Endothelial cell of umbilical vein (primary cell): ENCODE data around the gene RBM47. TPM values are rescaled to one million over a fixed set of nuclear protein-coding genes. Genes with fewer than 3 reads are reported as not detected.

Experiments
- BruUV-seq: library from RNA; stranded (reverse); fragments of 400-500 nt; replicated peaks from 2 replicates; lab custom pipeline; 2021; lab: Mats Ljungman, UMichigan
- CTCF ChIA-PET: fragments of 300-600, 350-600 bp; sonication (Branson Sonifier 250); formaldehyde crosslinking; loops from one replicate; lab custom pipeline; 2021; ENCODE audit warnings: antibody characterized with exemption, inconsistent platforms; lab: Charles Lee
- POLR2A ChIA-PET: fragments of 300-600, 350-600 bp; sonication (Branson Sonifier 250); formaldehyde crosslinking; loops from one replicate; lab custom pipeline; 2021; ENCODE audit warnings: antibody characterized with exemption, inconsistent platforms; lab: Charles Lee
- DNase-seq: peaks from one replicate; pipeline ENCODE4 v3.0.0-alpha.2; 2011; ENCODE audit warnings: low read depth, low spot score
- FAIRE-seq: peaks from 2 replicates; lab custom pipeline; 2011; peaks lifted over from hg19 to GRCh38; lab: Jason Lieb, UNC
- H2AFZ ChIP-seq: 2 replicates; pipeline ENCODE4 v1.6.0; 2012; ENCODE audit warnings: low read depth, low read length, control low read depth, inconsistent platforms
- H3K27ac ChIP-seq: 2 replicates; pipeline ENCODE4 v1.5.1; 2011; ENCODE audit warnings: low read depth, mild to moderate bottlenecking, control low read depth, low read length, moderate library complexity; ENCODE audit not compliant: insufficient read depth
- H3K27me3 ChIP-seq, 2 experiments: 2 replicates each; pipeline versions ENCODE4 v1.6.0 to v1.6.1; 2011; ENCODE audit warnings: low read length in 2 of 2, mixed read lengths in 1 of 2; ENCODE audit not compliant: control insufficient read depth in 2 of 2, insufficient read depth in 2 of 2
- H3K36me3 ChIP-seq, 2 experiments: 2 replicates in 1 of 2; 3 replicates in 1 of 2; pipeline ENCODE4 v1.5.1; 2011; ENCODE audit warnings: low read length in 2 of 2, mild to moderate bottlenecking in 1 of 2, moderate library complexity in 1 of 2; ENCODE audit not compliant: control insufficient read depth in 2 of 2, insufficient read depth in 2 of 2; ENCODE audit errors: extremely low read depth in 1 of 2
- H3K4me1 ChIP-seq: 3 replicates; pipeline ENCODE4 v1.5.1; 2011; ENCODE audit warnings: mild to moderate bottlenecking, low read length; ENCODE audit not compliant: control insufficient read depth, insufficient read depth; ENCODE audit errors: extremely low read depth
- H3K4me2 ChIP-seq: 2 replicates; pipeline ENCODE4 v1.6.1; 2011; ENCODE audit warnings: low read length, control low read depth, mixed read lengths; ENCODE audit not compliant: insufficient read depth
- H3K4me3 ChIP-seq, 3 experiments: fragments of 200-600 bp in 1 of 3; sonication (generic), shearing (Covaris generic) in 1 of 3; replicated peaks in 1 of 3; 2 replicates each; pipeline ENCODE4 v1.5.1; 2011 to 2016; ENCODE audit warnings: control low read depth in 3 of 3, low read length in 3 of 3, mild to moderate bottlenecking in 2 of 3, inconsistent platforms in 1 of 3, low read depth in 1 of 3, moderate library complexity in 1 of 3; ENCODE audit not compliant: insufficient read depth in 1 of 3
- H3K79me2 ChIP-seq: 2 replicates; pipeline ENCODE4 v1.6.0; 2012; ENCODE audit warnings: low read length, inconsistent platforms; ENCODE audit not compliant: control insufficient read depth, insufficient read depth
- H3K9ac ChIP-seq: replicated peaks from 2 replicates; pipeline ENCODE3; 2011; ENCODE audit warnings: low read length, control low read depth; ENCODE audit not compliant: insufficient read depth; ENCODE audit errors: extremely low read depth
- H3K9me1 ChIP-seq: replicated peaks from 3 replicates; pipeline ENCODE4 v1.6.0; 2011; ENCODE audit warnings: mild to moderate bottlenecking, low read length; ENCODE audit not compliant: control insufficient read depth, insufficient read depth; ENCODE audit errors: extremely low read depth
- H3K9me3 ChIP-seq: replicated peaks from 2 replicates; pipeline ENCODE4 v1.5.1; 2012; ENCODE audit warnings: low read length, inconsistent platforms; ENCODE audit not compliant: control insufficient read depth, insufficient read depth
- H4K20me1 ChIP-seq: replicated peaks from 2 replicates; pipeline ENCODE3; 2011; ENCODE audit warnings: mild to moderate bottlenecking, low read length; ENCODE audit not compliant: control insufficient read depth, insufficient read depth; ENCODE audit errors: extremely low read depth
- EZH2 ChIP-seq: IDR thresholded peaks from 2 replicates; pipeline ENCODE4 v1.6.1; 2012; ENCODE audit warnings: borderline replicate concordance, low read depth, mild to moderate bottlenecking, moderate library complexity, low read length, inconsistent platforms; ENCODE audit not compliant: severe bottlenecking
- FOS ChIP-seq: IDR thresholded peaks from 2 replicates; pipeline ENCODE4 v1.6.1; 2011; ENCODE audit warnings: mild to moderate bottlenecking, low read length, moderate library complexity, borderline replicate concordance; ENCODE audit not compliant: insufficient read depth
- GATA2 ChIP-seq: IDR thresholded peaks from 2 replicates; pipeline ENCODE4 v1.7.0; 2011; ENCODE audit warnings: low read depth, mild to moderate bottlenecking, moderate library complexity, mixed read lengths, low read length; ENCODE audit not compliant: insufficient read length, insufficient read depth
- JUN ChIP-seq: IDR thresholded peaks from 2 replicates; pipeline ENCODE4 v1.6.1; 2011; ENCODE audit warnings: borderline replicate concordance, low read depth; ENCODE audit not compliant: insufficient read length, insufficient read depth
- MYC ChIP-seq: IDR thresholded peaks from one replicate; pipeline ENCODE4 v1.6.1; 2011; ENCODE audit warnings: mild to moderate bottlenecking, low read depth, low read length
- POLR2A ChIP-seq: IDR thresholded peaks from 2 replicates; pipeline ENCODE4 v1.6.1; 2012; ENCODE audit warnings: low read depth, mild to moderate bottlenecking, control low read depth, low read length
- POLR2AphosphoS5 ChIP-seq: IDR thresholded peaks from 2 replicates; pipeline ENCODE4 v1.6.1; 2012; ENCODE audit warnings: low read depth, mild to moderate bottlenecking, control low read depth, low read length, moderate library complexity; ENCODE audit not compliant: insufficient read depth
- dilution Hi-C: fragments of 300-500 bp; cut with MboI; formaldehyde crosslinking; loops from one replicate; pipeline ENCODE4 v1.15.0; 2019; ENCODE audit warnings: low sequenced_read_pairs; ENCODE audit not compliant: extremely low pct_ligation_motif_present
- intact Hi-C: fragments of 100-400 bp; cut with micrococcal nuclease; formaldehyde crosslinking; loops from one replicate; pipeline ENCODE4 v1.10.0; 2022
- polyA plus RNA-seq, 4 experiments: library from polyadenylated mRNA; depleted of rRNA in 3 of 4; stranded (reverse) in 3 of 4; unstranded in 1 of 4; fragments of >200 nt; gene quantifications; 2 replicates each; pipeline versions ENCODE4 v1.2.1 to v1.2.3, GENCODE V29; 2011 to 2012; ENCODE audit warnings: missing spikeins in 1 of 4
- total RNA-seq: library from RNA; stranded (reverse); gene quantifications from 2 replicates; pipeline ENCODE4 v1.2.3, GENCODE V29; 2021
- TF ChIP-seq, protein P1 (sequence below): IDR thresholded peaks from 2 replicates; pipeline ENCODE4 v1.6.1; 2011; ENCODE audit not compliant: insufficient read depth, insufficient read length
- TF ChIP-seq, protein P2 (sequence below), 2 donors: IDR thresholded peaks; 1 replicate in 1 of 2; 2 replicates in 1 of 2; pipeline ENCODE4 v1.5.1; 2011; ENCODE audit warnings: low read length in 2 of 2, mild to moderate bottlenecking in 2 of 2, moderate library complexity in 2 of 2, control low read depth in 1 of 2, inconsistent platforms in 1 of 2, low read depth in 1 of 2; ENCODE audit not compliant: insufficient read depth in 1 of 2; ENCODE audit errors: extremely low read depth in 1 of 2

RBM47 gene
- total and polyA plus RNA-seq, 2 donors (not counting 3 experiments of a cell fraction or from before 2014, with no cell fraction given) = not detected

DNA sequence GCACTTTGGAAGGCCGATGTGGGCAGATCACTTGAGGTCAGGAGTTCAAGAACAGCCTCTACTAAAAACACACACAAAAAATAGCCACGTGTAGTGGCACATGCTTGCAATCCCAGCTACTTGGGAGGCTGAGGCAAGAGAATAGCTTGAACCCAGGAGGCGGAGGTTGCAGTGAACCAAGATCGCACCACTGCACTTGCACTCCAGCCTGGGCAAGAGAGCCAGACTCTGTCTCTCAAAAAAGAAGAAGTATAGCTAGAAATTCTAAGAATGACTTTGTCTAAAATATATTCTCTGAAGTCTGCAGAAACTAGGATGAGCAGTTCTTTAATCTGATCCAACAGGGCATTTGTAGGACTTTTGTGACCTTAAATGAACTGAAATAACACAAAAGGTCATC lies 17.4 kb downstream of the RBM47 start:
- no peaks in the 10 kb centered on the region for H4K20me1 ChIP-seq
- dilution Hi-C loops = no loop called here
- BruUV-seq = no TSS peak

More for the DNA sequence above, 17.4 kb downstream of the RBM47 start:
- no peak overlapping the region for H3K4me2 ChIP-seq
- H3K27me3 ChIP-seq = no peaks in the 10 kb centered on the region
- H2AFZ ChIP-seq = no peak overlapping the region
- H3K9me1 ChIP-seq = no peaks in the 10 kb centered on the region
- no peaks in the 10 kb centered on the region for H3K4me1 ChIP-seq
- intact Hi-C loops = no loop called here
- no peak overlapping the region for H3K4me3 ChIP-seq
- TF ChIP-seq EZH2 (no peak), FOS (no peak), GATA2 (no peak), POLR2A (no peak), JUN (no peak), MYC (no peak), POLR2AphosphoS5 (no peak)
- TF ChIP-seq, protein P1, sequence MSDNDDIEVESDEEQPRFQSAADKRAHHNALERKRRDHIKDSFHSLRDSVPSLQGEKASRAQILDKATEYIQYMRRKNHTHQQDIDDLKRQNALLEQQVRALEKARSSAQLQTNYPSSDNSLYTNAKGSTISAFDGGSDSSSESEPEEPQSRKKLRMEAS = no peak
- TF ChIP-seq, protein P2, sequence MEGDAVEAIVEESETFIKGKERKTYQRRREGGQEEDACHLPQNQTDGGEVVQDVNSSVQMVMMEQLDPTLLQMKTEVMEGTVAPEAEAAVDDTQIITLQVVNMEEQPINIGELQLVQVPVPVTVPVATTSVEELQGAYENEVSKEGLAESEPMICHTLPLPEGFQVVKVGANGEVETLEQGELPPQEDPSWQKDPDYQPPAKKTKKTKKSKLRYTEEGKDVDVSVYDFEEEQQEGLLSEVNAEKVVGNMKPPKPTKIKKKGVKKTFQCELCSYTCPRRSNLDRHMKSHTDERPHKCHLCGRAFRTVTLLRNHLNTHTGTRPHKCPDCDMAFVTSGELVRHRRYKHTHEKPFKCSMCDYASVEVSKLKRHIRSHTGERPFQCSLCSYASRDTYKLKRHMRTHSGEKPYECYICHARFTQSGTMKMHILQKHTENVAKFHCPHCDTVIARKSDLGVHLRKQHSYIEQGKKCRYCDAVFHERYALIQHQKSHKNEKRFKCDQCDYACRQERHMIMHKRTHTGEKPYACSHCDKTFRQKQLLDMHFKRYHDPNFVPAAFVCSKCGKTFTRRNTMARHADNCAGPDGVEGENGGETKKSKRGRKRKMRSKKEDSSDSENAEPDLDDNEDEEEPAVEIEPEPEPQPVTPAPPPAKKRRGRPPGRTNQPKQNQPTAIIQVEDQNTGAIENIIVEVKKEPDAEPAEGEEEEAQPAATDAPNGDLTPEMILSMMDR (IDR thresholded peaks at IDR 0.05; ENCODE audit: extremely low read depth in 1 of 2, insufficient read depth in 1 of 2, low read depth in 1 of 2, low read length in 2 of 2) = no peak
- H3K9ac ChIP-seq = no peak overlapping the region
- POLR2A ChIA-PET = no interaction called here
- H3K27ac ChIP-seq = no peak overlapping the region
- no peaks in the 10 kb centered on the region for H3K79me2 ChIP-seq
- FAIRE-seq = no peak
- CTCF ChIA-PET = no interaction called here
- no peaks in the 10 kb centered on the region for H3K36me3 ChIP-seq
- H3K9me3 ChIP-seq = no peaks in the 10 kb centered on the region
- DNase-seq = no peak
